Left kidney (tissue), 2 donors: Measurements from ENCODE around the gene ST3GAL3. TPM values are rescaled to one million over a fixed set of nuclear protein-coding genes. Genes with fewer than 3 reads are reported as not detected.

Source experiments
- DNase-seq: peaks from one replicate; pipeline ENCODE4 v3.0.0-alpha.2; 2013
- polyA plus RNA-seq: library from polyadenylated mRNA; unstranded; fragments of 120-200 nt; gene quantifications from one replicate; pipeline ENCODE4 v1.2.1, GENCODE V29; 2013; ENCODE audit not compliant: insufficient read length

Gene ST3GAL3
- polyA plus RNA-seq, 1 donor, result 25.4 TPM

DNA sequence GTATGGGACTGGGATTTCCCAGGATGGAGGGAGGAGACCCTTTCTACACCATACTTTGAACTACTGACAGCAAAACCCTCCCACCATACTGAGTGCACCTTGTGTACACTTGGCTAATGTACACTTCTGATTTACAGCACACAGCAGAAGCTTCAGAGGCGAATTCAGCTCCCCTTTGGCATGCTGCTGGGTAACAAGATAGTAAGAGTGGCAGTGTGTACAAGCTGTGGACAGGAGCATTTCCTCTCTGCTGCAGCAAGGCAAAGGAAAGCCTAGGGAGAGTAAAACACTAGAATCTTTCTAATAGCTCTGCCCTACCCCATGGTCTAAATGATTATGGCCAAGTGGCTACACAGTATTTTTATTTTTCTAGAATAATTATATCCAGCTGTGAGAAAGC, 142.3 kb downstream of the ST3GAL3 start:
- no peak for DNase-seq

DNA sequence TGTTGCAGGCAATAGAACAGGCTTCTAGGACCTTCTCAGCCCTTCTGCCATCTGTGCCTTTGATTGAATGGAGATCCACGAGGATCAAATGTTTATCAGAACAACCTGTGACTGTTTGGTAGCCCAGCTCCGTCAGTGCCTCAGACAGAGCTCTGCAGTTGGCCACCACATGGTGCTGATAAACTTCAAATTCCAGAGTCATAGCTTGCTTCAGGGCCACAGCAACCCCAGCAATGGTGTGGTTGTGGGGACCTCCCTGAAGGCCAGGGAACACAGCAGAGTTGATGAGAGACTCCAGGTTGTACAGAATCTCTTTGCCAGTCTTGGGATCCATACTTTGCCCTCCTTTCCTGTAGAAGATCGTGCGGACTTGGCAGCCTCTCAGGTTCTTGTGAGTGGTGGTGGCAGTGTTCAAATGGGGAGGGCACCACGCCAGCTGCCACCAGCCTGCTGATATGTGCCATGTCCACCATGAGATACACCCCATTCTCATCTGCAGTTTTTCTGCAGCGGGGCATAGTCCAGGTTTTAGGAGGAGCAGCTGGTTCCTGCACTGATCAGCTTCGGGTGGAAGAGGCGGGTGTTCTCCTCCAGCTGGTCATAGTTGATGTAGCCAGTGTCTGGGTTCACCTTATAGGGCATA, 143.4 kb downstream of the ST3GAL3 start:
- DNase-seq, result no peak

DNA sequence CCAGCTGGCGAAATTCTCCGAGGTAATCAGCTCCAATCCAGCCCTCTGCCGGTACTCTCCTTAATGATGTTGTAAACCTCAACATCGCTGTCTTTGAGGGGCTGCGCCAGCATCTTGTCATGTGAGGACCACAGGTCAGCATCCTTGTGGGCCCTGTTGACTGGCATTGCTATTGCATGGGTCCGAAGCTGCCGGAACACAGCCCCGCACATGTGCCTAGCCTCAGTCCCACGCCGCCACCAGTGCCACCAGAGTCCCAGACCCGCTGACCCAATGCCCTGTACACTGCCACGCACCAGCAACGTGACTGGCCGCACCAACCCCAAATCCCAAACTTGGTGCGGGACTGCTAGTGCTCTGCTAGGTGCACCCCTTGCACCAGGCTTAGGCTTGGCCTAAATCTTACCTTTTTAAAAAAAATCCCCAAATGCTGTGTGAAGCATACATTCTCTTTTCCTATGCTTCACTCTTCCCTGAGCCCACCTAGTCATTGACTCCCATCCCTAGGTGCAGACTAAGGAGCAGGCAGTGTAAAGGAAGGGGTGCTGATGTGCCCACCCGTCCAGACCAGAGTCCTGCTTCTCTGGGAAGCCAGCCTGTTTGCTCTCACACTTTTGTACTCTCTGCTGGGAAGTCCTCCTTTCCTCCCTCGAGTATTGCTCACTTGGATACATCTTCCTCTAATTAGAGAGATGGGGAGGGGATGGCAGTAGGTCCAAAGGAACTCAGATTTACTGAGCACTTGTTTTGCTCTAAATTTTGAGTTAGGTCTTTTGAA, 144.4 kb downstream of the ST3GAL3 start:
- no peak for DNase-seq

DNA sequence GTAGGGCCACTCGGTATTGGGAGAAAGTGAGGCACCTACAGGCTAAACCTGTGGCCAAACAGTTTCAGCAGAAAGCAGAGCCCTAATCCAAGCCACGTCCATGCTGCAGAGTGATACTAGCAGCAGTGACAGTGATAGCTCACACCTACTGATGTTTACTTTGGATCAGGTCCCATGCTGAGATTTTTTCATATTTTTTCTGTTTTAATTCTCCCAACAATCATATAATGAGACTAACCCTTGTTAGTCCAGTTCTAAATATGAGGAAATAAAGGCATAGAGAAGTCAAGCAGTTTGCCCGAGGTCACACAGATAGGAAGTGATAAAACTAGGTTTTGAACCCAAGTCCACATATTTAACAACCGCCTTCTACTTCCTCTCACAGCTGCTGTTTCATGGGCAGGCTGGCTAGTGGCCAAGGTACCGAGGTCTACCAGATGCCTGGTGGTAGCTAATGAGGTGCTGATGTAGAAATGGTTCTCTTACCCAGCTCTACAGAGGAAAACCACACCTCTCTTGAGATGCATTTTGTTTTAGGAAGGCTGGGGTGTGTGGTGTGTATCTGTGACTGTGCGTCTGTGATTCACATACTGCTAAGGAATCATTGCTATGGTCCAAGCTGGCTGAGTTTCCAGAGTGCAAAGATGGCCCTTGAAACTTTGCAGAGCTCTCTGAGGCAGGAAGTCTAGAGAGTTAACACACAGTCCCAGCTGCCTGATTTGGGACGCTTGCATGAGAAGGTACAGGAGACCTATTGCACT, 146.0 kb downstream of the ST3GAL3 start:
- no peak for DNase-seq

DNA sequence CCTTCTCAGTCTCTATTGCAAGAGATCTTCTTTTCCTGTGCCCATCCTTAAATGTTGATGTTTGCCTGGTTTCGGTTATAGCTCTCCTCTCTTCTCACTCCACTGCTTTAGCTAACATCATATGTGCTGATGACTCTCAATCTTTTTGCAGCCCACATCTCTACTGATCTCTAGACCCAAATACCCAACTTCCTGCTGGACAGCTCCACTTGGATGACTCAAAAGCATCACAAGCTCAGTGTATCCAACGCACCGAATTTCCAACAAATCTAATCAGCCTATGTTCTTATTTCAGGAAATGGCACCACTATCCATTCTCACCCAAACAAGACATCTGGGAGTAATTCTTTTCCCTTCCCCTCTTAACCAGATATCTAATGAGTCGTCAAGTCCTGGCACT, 147.1 kb downstream of the ST3GAL3 start:
- DNase-seq, result no peak

DNA sequence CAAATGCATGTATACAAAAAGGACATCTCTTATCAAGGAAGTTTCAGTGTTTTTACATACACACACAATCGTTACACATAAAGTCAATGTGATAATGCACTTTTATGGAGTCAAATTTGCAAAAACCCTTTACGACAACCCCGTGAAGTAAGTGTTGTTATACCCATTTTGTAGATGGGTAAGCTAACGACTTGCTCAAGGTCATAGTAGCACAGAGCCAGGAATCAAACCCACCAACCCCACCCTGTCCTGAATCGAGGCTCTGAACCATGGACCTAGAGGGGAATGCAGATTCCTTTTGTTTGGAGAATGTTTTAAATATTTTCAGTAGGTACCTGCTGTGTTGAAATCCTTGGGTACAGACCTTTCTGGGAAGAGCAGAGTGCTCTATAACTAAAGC, 148.9 kb downstream of the ST3GAL3 start:
- no peak for DNase-seq

DNA sequence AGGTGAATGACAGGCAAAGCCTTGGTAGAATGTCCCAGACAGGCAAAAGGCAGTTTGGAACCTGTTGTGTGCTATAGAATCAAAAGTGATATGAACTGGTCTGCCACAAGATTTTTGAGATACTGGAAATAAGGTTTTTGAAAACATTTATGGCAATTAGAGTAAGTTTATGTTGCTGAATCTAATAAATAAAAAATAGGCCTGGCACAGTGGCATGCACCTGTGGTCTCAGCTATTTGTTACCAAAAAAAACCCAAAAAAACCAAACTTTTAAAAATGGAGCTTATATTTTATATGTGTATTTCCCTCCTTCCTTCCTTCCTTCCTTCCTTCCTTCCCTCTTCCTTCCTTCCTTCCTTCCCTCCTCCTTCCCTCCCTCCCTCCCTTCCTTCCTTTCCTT, 149.8 kb downstream of the ST3GAL3 start:
- no peak for DNase-seq

DNA sequence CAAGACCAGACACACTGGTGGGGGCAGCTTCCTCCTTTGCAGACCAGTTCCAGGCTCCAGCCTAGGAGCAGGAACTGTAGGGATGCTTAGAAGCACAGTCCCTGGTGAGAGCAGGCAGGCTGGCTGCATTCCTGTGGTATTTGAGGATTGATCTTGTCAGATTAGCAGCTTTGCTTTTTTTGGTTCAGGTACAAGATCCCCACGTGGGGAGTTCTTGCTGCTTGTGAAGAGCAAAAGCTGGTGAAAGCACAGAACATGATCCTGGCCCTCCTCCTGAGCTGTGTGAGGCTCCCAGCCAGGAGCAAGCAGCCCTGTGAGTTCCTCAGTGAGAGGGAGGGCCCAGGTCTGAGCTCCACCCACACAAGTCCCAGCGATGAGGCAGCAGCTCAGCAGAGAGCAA, 151.0 kb downstream of the ST3GAL3 start:
- DNase-seq, result no peak

DNA sequence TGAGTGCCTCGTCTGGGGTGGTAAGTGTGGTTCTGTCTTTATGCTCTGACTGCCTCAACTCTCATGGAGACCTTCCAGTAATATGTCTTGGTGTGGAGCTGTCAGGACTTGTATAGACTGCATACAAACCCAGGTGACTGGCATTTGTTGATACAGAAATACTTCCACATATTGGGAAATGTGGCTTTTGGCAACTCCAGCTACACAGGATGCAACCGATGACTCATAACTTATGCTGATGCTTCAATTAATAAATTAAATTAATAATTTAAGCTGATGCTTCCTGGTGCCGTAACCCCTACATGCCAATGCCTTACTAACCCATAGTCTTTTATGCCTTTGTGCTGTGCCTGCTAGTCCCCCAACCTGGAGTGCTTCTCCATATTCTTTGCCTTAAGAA, 154.0 kb downstream of the ST3GAL3 start:
- no peak for DNase-seq

DNA sequence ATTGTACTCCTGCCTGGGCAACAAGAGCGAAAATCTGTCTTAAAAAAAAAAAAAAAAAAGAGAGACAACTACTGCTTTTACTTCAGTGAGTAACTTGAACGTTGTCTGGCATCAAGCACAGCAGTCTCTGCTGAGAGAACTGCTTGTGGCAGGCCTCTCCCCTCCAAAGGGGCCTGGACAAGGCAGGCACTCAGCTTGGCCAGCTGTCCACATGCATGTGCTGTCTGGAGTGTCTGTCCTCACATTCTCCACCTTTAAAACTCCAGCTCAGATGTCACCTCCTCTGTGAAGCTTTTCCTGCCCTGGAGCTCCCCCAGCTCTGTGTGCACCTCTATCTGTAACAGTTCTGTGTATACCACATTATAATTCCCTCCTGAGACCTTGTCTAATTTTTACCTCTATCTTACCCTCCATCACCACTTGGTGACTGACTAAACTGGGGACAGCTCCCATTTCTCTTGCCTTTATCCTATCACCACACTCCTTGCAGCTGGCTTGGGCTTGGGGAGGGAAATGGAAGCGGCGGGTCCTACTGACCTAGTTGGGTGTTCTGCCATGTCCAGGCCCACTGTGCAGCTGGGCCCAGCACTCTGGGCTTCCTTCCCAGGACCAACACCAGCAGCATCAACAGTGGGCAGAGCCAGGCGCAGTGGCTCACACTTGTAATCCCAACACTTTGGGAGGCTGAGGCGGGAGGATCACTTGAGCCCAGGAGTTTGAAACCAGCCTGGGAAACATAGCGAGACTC, 154.8 kb downstream of the ST3GAL3 start:
- no peak for DNase-seq

DNA sequence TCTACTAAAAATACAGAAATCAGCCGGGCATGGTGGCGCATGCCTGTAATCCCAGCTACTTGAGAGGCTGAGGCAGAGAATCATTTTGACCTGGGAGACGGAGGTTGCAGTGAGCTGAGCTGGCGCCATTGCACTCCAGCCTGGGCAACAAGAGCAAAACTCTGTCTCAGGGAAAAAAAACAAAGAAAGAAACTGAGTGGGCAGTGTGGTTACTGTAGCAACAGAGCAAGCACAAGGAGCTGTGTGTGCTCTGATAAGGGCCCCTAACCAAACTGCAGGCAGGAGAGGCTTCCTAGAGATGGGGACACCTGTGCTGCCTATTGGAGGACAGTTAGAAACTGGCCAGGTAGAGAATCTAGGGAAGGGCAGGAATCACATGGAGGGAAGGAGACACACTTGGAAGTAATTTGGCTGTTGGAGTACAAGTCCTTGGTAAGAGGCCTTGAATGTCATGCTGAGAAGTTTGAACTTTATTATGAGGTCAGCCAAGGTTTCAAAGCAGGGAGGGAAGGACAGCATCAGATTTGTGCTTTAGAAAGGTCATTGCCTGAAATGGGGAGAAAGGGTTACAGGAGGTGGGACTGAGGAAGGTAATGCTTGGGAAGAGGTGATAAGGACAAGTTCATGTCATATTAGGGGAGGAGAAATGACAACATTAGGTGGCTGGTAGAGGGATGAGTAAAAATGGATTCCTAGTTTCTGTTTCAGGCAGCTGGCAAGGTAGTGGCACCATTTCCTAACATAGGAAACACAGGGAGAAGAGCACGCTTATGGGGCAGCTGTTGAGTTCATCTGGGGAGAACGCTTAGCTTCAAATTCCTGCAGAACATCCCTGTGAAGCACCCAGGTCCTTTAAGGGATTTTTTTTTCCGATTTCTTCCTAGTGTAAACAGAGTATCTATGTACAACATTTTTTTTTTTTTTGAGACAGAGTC, 157.0 kb downstream of the ST3GAL3 start:
- DNase-seq, result no peak

DNA sequence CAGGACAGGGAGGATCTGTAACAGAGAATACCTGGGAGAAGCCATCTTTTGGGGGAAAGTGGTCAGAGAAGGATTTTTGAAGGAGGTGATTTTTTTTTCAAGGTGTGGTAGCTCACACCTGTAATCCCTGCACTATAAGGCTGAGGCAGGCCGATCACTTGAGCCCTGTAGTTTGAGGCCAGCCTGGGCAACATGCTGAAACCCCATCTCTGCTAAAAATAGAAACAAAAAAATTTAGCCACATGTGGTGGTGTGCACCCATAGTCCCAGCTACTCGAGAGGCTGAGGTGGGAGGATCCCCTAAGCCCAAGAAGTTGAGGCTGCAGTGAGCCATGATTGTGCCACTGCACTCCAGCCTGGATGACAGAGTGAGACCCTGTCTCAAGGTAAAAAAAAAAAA, 158.9 kb downstream of the ST3GAL3 start:
- DNase-seq, result no peak

DNA sequence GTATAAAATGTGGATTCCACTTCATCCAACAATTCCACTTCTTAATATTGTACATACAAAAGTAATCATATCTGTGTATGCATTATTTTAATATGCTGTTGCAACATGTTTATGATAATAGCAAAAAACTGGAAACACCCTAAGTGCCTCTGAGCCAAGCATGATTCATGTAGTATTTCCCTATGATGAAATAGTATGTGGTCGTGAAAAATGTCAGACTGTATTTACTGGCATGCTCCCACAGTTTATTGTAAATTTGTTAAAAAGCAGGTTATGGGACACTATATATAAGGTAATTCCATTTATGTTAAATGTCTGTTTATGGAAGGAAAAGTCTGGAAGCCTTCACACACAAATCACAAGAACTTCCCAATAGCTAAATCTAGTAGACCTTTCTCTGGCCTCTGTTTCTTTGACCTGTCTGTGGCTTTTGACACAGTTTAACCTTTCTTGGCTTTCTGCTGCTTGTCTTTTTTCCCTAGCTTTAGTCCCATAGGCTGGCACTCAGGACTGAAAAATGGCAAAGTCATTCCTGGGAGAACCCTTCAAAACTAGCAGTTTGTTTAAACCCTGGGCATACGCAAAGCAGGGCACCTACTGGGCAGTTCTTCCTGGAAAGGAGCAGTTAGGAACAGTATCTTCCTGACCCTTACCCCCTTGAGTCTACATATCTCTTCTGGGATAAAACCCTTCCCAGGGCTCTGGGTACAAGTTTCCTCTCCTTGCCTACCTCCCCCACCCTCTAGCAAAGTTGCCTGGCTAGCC, 160.8 kb downstream of the ST3GAL3 start:
- DNase-seq, result no peak

DNA sequence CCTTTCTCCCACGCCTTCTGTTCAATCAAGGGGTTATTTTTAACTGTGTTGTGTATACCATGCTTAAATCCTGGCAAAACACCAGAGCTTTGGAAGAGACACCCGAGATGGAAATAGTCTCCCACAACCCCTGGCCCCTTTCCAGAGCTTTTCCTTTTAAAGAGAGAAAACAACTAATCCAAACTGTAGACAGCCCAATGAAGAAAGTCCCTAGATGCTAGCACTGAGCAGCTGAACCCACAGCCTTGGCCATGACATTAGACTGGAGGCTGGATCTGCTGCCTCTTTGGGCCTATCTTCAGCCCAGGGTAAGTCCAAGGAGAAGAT, 161.4 kb downstream of the ST3GAL3 start:
- DNase-seq, result peak; percentile 35

DNA sequence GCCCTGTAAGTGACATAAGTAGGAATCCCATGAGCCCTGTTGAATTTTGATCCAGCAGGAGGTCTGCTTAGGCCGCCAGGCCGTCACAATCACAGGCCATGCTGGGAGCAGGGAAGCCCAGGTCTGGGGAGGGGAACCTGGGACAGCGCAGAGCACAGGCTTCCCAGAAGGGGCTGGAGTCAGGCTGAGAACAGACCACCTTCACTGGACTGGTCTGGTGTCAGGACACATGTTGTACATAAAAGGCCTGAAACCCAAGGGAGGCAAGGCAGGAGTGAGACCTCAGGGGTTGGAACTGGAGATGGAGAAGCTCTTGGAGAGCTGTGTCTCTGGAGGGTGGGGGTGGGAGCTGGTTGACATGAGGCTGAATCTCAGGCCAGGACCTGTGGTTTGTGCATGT, 163.0 kb downstream of the ST3GAL3 start:
- no peak for DNase-seq

DNA sequence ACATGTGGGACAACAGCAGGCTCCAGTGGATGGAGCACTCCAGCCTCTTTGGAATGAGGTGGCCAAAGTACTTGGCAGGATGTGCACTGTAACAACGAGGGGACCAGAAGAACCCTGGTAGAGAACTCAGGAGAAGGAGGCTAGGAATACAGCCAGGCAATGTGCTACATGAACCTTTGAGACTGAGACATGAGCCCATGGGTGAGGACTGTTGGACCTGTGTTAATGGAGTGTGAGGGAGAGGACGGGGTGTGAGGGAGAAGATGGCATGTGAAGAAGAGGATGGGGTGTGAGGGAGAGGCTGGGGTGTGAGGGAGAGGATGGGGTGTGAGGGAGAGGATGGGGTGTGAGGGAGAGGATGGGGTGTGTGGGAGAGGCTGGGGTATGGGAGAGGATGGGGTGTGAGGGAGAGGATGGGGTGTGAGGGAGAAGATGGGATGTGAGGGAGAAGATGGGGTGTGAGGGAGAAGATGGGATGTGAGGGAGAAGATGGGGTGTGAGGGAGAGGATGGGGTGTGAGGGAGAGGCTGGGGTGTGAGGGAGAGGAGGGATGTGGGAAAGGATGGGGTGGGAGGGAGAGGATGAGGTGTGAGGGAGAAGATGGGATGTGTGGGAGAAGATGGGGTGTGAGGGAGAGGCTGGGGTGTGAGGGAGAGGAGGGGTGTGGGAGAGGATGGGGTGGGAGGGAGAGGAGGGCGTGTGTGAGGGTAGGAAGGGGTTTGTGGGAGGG, 164.0 kb downstream of the ST3GAL3 start:
- DNase-seq, result no peak

DNA sequence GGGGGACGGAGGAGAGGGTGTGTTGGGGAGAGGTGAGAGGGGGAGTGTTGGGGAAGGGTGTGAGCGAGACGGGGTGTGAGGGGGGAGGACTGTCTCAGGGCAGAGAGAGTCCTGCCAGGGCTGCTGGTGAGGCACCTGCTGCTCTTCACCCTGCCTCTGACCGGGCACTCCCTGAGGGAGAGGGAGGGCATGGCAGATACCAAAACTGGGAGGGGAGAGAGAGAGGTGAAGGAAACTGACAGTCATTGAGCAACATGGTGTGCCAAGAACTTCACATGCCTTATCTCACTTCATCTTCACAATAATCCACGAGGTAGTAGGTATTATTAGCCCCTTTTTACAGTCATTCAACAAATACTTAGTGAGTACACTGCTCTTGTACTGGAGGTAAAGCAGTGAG, 164.9 kb downstream of the ST3GAL3 start:
- no peak for DNase-seq

DNA sequence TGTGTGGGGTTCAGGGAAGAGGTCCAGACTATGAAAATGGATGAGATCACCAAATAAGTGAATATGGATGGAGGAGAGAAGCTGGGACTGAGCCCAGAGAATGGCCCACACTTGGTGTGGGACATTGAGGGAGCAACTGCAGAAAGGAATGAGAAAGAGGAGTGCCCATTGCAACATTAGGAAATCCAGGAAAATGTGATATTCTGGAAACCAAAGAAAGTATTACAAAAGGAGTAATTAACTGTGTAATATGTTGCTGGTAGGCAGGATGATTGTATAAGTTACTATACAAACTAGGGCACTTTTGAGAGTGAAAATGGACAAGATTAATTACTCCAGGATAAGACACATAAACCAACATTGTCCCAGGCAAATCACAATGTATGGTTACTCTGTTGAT, 166.5 kb downstream of the ST3GAL3 start:
- DNase-seq, result no peak

DNA sequence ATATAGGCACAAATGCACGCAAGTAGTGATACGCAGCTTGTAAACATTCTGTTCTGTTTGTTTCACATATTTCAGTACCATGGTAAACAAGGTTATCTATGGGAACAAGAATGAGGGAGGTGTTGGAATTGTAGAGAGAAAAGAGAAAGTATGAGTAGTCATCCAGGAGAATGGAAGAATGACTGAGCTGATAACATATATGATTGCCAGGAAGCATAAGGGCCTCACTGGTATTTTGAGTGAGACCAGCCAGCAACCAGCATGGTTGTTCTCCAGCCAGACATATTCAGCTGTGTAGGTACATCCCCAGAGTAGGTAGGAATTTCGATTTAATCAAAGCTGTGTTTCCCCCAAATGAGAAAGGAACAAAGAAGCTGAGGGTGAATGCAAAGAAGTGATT, 167.4 kb downstream of the ST3GAL3 start:
- no peak for DNase-seq

DNA sequence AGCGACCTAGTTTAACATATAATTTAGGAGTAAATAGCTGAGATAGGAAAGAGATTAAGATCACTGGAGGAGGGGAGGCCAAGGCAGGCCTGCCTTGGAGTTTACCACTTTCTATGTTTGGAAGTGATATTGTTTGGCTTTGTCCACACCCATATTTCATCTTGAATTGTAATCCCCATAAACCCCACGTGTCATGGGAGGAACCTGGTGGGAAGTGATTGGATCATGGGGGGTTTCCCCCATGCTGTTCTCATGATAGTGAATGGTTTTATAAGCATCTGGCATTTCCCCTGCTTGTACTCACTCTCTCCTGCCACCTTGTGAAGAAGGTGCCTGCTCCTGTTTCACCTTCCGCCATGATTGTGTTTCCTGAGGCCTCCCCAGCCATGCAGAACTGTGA, 168.0 kb downstream of the ST3GAL3 start:
- no peak for DNase-seq
